GM13977 (cell line): ENCODE measurements around the gene ABCC3.

Experiments used
- DNase-seq: peaks from one replicate; pipeline ENCODE4 v3.0.0; 2012; ENCODE audit warnings: low spot score
- in situ Hi-C: fragments of 300-500 bp; cut with MboI; formaldehyde crosslinking; loops from one replicate; pipeline ENCODE4 v1.12.0; 2022; ENCODE audit warnings: low sequenced_read_pairs, low pct_unique_long_range_greater_than_20kb, mixed read lengths, inconsistent platforms; ENCODE audit not compliant: unreplicated experiment
- TF ChIP-seq, protein P1 (sequence below): IDR thresholded peaks from 2 replicates; pipeline ENCODE4 v1.5.1; 2012; ENCODE audit warnings: mild to moderate bottlenecking, control low read depth; ENCODE audit not compliant: insufficient read depth; ENCODE audit errors: extremely low read depth, missing control alignments

Gene ABCC3

DNA sequence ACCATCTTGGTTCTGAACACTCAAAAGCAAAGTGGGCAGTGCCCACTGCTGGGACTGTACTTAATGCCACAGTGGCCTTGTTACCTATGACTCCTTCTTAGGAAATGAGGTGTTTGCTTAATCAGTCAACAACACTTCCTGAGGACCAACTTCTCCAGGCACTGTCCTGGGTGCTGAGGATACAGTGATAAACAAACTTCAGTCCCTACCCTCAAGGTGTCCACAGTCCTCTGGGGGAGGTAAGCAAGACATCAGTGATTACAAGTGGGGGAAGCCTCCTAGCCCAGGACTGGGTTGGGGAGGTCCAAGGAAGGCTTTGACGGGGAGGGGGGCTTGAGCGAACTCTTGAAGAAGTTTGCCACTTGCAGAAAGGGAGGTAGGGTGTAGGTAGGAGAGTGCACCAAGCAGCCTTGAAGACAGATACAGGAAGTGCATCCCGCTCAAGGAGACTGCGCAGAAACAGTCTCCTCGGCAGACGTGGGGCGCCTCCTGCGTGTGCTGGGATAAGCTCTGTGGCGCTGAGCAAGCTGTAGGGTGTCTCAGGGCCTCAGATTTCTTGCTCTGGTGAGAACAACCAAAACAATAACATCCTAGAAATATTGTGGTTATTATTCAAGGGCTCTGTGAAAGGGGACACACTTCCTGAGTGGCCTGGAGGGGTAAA is 2.6 kb upstream of the ABCC3 start:
- in situ Hi-C loops: no loop called here
- no peak for DNase-seq
- TF ChIP-seq, protein P1, sequence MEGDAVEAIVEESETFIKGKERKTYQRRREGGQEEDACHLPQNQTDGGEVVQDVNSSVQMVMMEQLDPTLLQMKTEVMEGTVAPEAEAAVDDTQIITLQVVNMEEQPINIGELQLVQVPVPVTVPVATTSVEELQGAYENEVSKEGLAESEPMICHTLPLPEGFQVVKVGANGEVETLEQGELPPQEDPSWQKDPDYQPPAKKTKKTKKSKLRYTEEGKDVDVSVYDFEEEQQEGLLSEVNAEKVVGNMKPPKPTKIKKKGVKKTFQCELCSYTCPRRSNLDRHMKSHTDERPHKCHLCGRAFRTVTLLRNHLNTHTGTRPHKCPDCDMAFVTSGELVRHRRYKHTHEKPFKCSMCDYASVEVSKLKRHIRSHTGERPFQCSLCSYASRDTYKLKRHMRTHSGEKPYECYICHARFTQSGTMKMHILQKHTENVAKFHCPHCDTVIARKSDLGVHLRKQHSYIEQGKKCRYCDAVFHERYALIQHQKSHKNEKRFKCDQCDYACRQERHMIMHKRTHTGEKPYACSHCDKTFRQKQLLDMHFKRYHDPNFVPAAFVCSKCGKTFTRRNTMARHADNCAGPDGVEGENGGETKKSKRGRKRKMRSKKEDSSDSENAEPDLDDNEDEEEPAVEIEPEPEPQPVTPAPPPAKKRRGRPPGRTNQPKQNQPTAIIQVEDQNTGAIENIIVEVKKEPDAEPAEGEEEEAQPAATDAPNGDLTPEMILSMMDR: no peak

DNA sequence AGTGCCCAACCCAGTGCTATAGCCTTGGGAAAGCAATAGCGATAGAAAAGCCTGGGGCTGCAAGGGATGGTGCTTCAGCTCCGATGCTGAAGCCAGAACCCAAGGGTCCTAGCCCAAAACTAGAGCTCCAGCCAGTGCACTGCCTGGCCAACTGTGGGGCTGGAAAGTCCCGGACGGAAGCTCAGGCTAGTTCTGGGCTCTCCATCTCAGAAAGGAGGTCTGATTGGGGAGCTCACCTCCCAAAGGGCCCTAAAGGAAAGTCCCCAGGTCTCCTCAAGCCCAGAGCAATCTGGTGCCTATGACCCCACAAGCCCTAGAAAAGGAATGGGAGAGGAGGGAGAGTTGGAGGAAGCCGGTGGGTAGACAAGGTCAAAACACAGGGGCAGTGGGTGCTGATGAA is 2.0 kb upstream of the ABCC3 start:
- no peak for DNase-seq

DNA sequence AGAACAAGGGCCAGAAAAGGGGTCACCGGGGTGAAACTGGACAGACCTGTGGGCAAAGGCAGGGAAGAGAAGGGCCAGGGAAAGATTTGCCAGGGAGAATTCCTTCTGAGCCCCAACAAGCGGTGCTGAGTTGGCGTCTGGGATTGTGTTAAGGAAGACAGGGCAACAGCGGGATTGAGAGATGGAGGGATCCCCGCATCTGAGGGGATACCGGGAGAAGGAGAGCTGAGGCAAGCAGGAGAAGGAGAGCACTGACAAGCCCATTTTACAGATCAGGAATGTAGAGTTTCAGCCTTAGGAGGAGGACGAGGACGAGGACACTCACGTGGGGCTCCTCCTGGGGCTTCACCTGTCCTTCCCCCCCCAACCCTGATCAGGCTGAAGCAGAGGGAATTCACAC is 998 bp upstream of the ABCC3 start:
- DNase-seq: no peak
- TF ChIP-seq, protein P1: no peak
- in situ Hi-C loops: no loop called here

More for the DNA sequence above, 2.0 kb upstream of the ABCC3 start:
- TF ChIP-seq, protein P1: no peak
- in situ Hi-C loops: no loop called here

DNA sequence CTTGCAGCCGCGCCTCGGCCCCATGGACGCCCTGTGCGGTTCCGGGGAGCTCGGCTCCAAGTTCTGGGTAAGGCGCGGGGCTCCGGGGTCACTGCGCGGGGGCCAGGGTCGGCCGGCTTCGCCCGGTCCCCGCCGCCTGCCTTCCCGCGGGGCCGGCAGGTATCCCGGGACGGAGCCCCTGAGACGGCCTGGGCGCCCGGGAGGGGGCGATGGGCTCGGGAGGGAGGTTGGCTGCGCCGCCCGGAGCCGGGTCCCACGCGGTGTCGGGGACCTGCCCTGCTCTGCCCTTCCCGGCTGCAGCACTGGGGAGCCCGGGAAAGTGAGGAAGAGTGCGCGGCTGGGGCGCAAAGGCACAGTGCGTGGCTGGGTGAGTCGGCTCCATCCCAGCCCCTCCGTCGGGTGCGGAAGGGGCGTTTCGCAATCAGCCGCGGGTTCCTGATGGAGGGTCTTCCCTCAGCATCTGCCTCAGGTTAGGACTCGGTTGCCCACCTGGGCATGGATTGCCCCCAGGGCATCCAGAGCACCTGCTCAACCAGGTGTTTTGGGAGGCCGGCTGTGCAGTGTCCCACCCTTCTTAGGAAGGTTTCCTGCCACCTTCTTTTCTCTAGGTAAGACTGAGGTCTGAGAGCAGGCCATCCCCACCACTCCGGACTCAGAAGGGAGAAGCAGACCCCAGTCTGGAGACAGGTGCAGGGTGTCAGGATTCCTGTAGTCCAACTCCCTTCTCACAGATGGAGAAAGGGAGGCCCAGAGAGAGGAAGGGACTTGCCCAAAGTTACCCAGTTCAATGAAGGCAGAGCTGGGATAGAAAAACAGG is 442 bp downstream of the ABCC3 start:
- TF ChIP-seq, protein P1: no peak
- no peak for DNase-seq
- in situ Hi-C loops: no loop called here

DNA sequence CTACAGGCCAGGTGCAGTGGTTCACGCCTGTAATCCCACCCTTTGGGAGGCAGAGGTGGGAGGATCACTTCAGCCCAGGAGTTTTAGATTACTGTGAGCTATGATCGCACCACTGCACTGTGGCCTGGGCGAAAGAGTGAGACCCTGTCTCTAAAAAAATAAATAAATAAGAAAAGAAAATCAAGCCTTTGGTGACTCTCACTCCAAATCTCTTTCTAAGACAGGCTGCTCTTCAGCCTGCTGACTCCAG is 976 bp downstream of the ABCC3 start:
- in situ Hi-C loops: no loop called here
- TF ChIP-seq, protein P1: no peak
- DNase-seq: no peak

DNA sequence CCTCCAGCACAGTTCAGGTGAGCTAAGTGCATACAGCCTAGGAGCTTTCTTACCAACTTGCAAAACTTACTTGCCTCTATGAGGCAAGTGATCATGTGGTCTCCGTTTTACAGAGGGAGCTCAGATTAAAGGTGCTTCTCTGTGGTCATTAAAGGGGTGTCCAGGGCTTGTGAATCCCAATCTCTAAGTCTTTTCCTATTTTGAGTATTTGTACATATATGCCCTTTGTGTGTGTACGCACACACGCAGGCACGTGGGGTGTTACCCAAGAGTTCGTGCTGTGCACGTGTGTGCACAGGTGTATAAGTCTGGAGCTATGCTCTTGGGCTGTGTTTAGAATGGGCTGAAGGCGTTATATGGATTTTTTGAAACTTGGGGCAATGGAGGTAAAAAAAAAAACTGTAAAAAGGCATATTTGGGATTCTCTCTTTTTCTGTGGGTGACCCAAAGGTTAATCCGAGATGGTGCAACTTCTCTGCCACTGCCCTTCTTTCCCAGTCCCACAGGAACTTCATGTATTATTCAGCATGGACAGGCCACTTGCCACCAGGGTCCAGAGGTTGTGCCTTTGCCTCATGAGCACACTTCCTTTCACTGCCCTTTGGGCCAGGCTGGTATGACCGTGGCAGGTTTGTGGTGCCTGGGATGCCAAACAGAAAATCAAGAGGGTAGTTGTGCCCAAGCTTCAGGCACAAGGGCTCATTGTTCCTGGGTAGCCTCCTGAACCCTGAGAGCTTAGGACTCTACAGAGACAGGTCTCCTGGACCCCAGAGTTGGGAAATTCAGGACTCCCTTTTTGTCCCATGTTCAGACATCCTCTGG is 1.5 kb downstream of the ABCC3 start:
- TF ChIP-seq, protein P1: no peak
- no peak for DNase-seq
- in situ Hi-C loops: no loop called here
